Neuronal stem cell (in vitro differentiated cells): ENCODE results near the gene KCNG4. TPM values are rescaled to one million over a fixed set of nuclear protein-coding genes. Genes with fewer than 3 reads are reported as not detected.

ENCODE experiments used
- DNase-seq: peaks from one replicate; pipeline ENCODE4 v3.0.0-alpha.2; 2013; ENCODE audit warnings: low spot score
- H2AFZ ChIP-seq: one replicate; pipeline ENCODE4 v1.6.1; 2013; ENCODE audit warnings: mild to moderate bottlenecking, low read length, inconsistent platforms
- H2AK5ac ChIP-seq: 2 replicates; pipeline ENCODE4 v1.6.1; 2013; ENCODE audit warnings: low read depth, mild to moderate bottlenecking, inconsistent platforms, low read length, moderate library complexity, mixed read lengths
- H2BK120ac ChIP-seq: 2 replicates; pipeline ENCODE4 v1.6.1; 2013; ENCODE audit warnings: low read depth, mild to moderate bottlenecking, inconsistent platforms, low read length, moderate library complexity, mixed read lengths
- H2BK12ac ChIP-seq: one replicate; pipeline ENCODE4 v1.6.1; 2013; ENCODE audit warnings: low read length, inconsistent platforms
- H2BK15ac ChIP-seq: 2 replicates; pipeline ENCODE4 v1.6.1; 2013; ENCODE audit warnings: mild to moderate bottlenecking, low read length, inconsistent platforms, mixed read lengths
- H2BK5ac ChIP-seq: one replicate; pipeline ENCODE4 v1.6.1; 2013; ENCODE audit warnings: inconsistent platforms, mild to moderate bottlenecking, low read length, moderate library complexity
- H3K14ac ChIP-seq: one replicate; pipeline ENCODE4 v1.6.1; 2013; ENCODE audit warnings: low read length, inconsistent platforms
- H3K18ac ChIP-seq: 2 replicates; pipeline ENCODE4 v1.6.1; 2013; ENCODE audit warnings: low read length, inconsistent platforms
- H3K23ac ChIP-seq: 2 replicates; pipeline ENCODE4 v1.6.1; 2013; ENCODE audit warnings: low read depth, mild to moderate bottlenecking, mixed read lengths, low read length, inconsistent platforms; ENCODE audit not compliant: poor library complexity
- H3K27ac ChIP-seq: replicated peaks from 3 replicates; pipeline ENCODE4 v1.5.1; 2013; ENCODE audit warnings: low read length, inconsistent platforms
- H3K27me3 ChIP-seq, 3 experiments: 2 replicates each; pipeline ENCODE4 v1.6.1; 2013; ENCODE audit warnings: low read length in 3 of 3, mild to moderate bottlenecking in 2 of 3, inconsistent platforms in 1 of 3, low read depth in 1 of 3, mixed read lengths in 1 of 3, moderate library complexity in 1 of 3; ENCODE audit not compliant: control insufficient read depth in 3 of 3, insufficient read depth in 3 of 3
- H3K36me3 ChIP-seq, 2 donors: replicated peaks in 1 of 2; 2 replicates each; pipeline ENCODE4 v1.6.1; 2013; ENCODE audit warnings: low read length in 2 of 2; ENCODE audit not compliant: control insufficient read depth in 2 of 2, insufficient read depth in 2 of 2
- H3K4ac ChIP-seq: 2 replicates; pipeline ENCODE4 v1.6.1; 2013; ENCODE audit warnings: inconsistent platforms, mild to moderate bottlenecking, low read length, moderate library complexity
- H3K4me1 ChIP-seq, 2 donors: 1 replicate in 1 of 2; 2 replicates in 1 of 2; pipeline ENCODE4 v1.6.1; 2013; ENCODE audit warnings: low read length in 2 of 2, low read depth in 1 of 2; ENCODE audit not compliant: control insufficient read depth in 2 of 2, insufficient read depth in 1 of 2
- H3K4me2 ChIP-seq: one replicate; pipeline ENCODE4 v1.6.1; 2013; ENCODE audit warnings: mild to moderate bottlenecking, low read length, inconsistent platforms; ENCODE audit not compliant: insufficient read depth, poor library complexity, severe bottlenecking
- H3K4me3 ChIP-seq, 2 donors: 2 replicates each; pipeline ENCODE4 v1.5.1; 2013; ENCODE audit warnings: low read length in 2 of 2, mild to moderate bottlenecking in 2 of 2, inconsistent platforms in 1 of 2, moderate library complexity in 1 of 2
- H3K79me1 ChIP-seq: one replicate; pipeline ENCODE4 v1.6.1; 2013; ENCODE audit warnings: low read depth, mild to moderate bottlenecking, inconsistent platforms, low read length, moderate library complexity
- H3K9ac ChIP-seq: one replicate; pipeline ENCODE4 v1.6.1; 2013; ENCODE audit warnings: mild to moderate bottlenecking, low read depth, low read length, inconsistent platforms; ENCODE audit not compliant: poor library complexity
- H3K9me3 ChIP-seq, 2 donors: replicated peaks in 1 of 2; 2 replicates each; pipeline versions ENCODE3 to v1.6.1; 2013; ENCODE audit warnings: low read length in 2 of 2, mild to moderate bottlenecking in 2 of 2, inconsistent platforms in 1 of 2, low read depth in 1 of 2, mixed read lengths in 1 of 2, moderate library complexity in 1 of 2; ENCODE audit not compliant: control insufficient read depth in 2 of 2, insufficient read depth in 1 of 2
- H4K8ac ChIP-seq: one replicate; pipeline ENCODE4 v1.6.1; 2013; ENCODE audit warnings: low read depth, mild to moderate bottlenecking, inconsistent platforms, low read length, moderate library complexity
- H4K91ac ChIP-seq: one replicate; pipeline ENCODE4 v1.6.1; 2013; ENCODE audit warnings: low read length, low read depth, mild to moderate bottlenecking, inconsistent platforms; ENCODE audit not compliant: poor library complexity
- WGBS, 2 donors: extraction: QIAGEN DNeasy Blood & Tissue Kit; methylation state at CpG; one replicate each; pipeline ENCODE4 v1.1.7; 2013; ENCODE audit warnings: missing lambda C conversion rate in 2 of 2, mixed read lengths in 1 of 2; ENCODE audit not compliant: insufficient read length in 2 of 2, insufficient replicate concordance in 1 of 2; ENCODE audit errors: extremely low coverage in 2 of 2; 5-methylcytosine and 5-hydroxymethylcytosine counted together
- small RNA-seq: library from polyadenylated mRNA; stranded (forward); fragments of <200 nt; extraction: miRNeasy Mini kit (QIAGEN cat#:217004); gene quantifications from one replicate; pipeline ENCODE3, GENCODE V24; 2013; ENCODE audit not compliant: insufficient read depth

KCNG4 gene

DNA sequence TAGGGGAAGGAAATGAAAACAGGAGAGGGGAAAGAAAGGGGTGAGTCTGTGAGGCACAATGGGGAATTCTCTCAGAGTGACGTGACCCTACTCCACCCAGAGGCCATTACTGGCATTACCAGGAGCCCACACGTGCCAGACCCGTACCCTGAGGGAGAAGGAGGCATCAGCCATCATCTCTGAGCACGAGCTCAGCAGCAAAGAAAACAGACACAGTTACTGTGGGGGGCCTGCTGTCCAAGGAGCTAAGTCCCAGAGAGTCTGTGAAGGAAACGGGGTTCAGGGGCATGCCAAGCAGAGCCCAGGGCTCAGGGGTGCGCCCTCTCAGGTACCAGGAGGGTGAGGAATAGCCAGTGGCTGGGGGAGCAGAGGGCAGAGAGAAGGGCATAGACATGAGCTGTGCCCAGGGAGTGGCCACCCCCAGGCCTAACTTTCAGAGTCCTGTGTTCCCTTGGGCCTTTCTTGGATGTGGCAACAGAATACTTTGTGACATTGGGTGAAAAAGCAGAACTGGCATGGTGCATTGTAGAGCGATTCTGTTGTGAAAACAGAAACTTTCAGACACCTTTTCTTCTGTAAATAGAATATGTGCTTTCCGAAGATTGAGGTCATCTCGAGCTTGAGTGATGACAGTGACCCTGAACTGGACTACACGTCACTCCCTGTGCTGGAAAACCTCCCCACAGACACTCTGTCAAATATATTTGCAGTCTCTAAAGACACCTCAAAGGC is 64.3 kb downstream of the KCNG4 start:
- Histone ChIP-seq H3K27me3 (no peaks in the 10 kb centered on the region), H3K23ac (no peak overlapping the region), H2AFZ (peak overlapping the region; percentile 31), H2BK5ac (no peak overlapping the region), H3K4me1 (peaks cover 0 to 15% of the 10 kb centered on the region in 2 donors), H2BK12ac (no peak overlapping the region), H3K36me3 (peaks cover 14 to 31% of the 10 kb centered on the region in 2 donors), H3K4me2 (no peak overlapping the region), H2BK120ac (no peak overlapping the region), H3K9ac (no peak overlapping the region), H2AK5ac (no peak overlapping the region), H3K18ac (peak overlapping the region; percentile 4), H2BK15ac (no peak overlapping the region), H3K9me3 (no peaks in the 10 kb centered on the region), H3K4ac (no peak overlapping the region), H3K27ac (no peak overlapping the region), H3K14ac (no peak overlapping the region), H3K4me3 (no peak overlapping the region), H4K91ac (no peak overlapping the region), H3K79me1 (peaks cover 3% of the 10 kb centered on the region), H4K8ac (no peak overlapping the region)
- peak; percentile 40 for DNase-seq
- WGBS, 2 donors = no CpG with 5 or more reads among the region's 10 CpGs

DNA sequence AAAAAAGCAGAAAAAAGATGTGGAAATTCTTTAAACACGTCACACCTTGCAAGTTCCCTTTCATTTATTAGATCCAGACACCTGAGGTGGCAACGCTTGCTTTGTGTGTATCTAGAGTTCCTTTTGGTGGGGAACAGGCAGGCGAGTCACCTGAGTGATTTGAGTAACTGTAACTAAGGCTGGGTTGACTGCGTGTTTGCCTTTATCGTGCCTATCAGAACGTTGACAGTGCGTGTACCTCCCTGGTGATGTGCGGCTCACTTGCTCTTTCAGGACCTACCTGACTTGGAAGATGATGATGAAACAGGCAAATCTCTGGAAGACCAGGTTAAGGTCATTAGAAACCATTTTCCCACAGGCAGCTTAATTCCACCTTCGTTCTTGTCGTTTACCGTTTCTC is 65.4 kb downstream of the KCNG4 start:
- H2BK5ac ChIP-seq = no peak overlapping the region

DNA sequence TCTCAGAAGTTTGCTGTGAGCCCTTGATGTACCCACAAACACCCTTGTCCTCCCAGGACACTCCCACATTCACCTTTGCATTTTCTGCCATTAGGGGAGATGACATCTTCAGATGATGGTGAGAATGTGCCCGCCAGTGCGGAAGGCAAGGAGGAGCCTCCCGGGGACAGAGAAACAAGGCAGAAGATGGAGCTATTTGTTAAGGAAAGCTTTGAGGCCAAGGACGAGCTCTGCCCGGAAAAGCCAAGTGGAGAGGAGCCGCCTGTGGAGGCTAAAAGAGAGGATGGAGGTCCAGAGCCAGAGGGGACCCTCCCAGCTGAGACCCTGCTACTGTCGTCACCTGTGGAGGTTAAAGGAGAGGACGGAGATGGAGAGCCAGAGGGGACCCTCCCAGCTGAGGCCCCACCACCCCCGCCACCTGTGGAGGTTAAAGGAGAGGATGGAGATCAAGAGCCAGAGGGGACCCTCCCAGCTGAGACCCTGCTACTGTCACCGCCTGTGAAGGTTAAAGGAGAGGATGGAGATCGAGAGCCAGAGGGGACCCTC is 70.0 kb downstream of the KCNG4 start:
- Histone ChIP-seq H2AK5ac (peak overlapping the region; percentile 88), H2BK120ac (no peak overlapping the region), H3K4me2 (no peak overlapping the region), H3K4me3 (no peak overlapping the region), H2BK15ac (no peak overlapping the region), H3K18ac (no peak overlapping the region), H3K23ac (no peak overlapping the region), H3K9ac (no peak overlapping the region), H3K14ac (no peak overlapping the region), H3K4ac (no peak overlapping the region), H2AFZ (peak overlapping the region; percentile 22), H3K27ac (no peak overlapping the region), H3K9me3 (no peaks in the 10 kb centered on the region), H2BK5ac (no peak overlapping the region), H3K36me3 (no peaks in the 10 kb centered on the region), H3K4me1 (no peaks in the 10 kb centered on the region), H2BK12ac (no peak overlapping the region), H4K91ac (no peak overlapping the region), H3K27me3 (peaks cover 0 to 2% (median 0%) of the 10 kb centered on the region in 3 experiments), H4K8ac (no peak overlapping the region), H3K79me1 (no peaks in the 10 kb centered on the region)
- WGBS, 2 donors = no CpG with 5 or more reads among the region's 11 CpGs
- DNase-seq = no peak

More for the DNA sequence above, 65.4 kb downstream of the KCNG4 start:
- Histone ChIP-seq H4K91ac (no peak overlapping the region), H3K9ac (no peak overlapping the region), H3K27ac (no peak overlapping the region), H2BK12ac (no peak overlapping the region), H3K4me3 (no peak overlapping the region), H3K36me3 (peaks cover 9 to 20% of the 10 kb centered on the region in 2 donors), H3K27me3 (no peaks in the 10 kb centered on the region), H3K4me1 (peaks cover 0 to 15% of the 10 kb centered on the region in 2 donors), H2AK5ac (no peak overlapping the region), H3K4ac (no peak overlapping the region), H3K79me1 (peaks cover 3% of the 10 kb centered on the region), H2AFZ (no peak overlapping the region), H2BK15ac (no peak overlapping the region), H3K14ac (no peak overlapping the region), H3K18ac (no peak overlapping the region), H3K9me3 (no peaks in the 10 kb centered on the region), H2BK120ac (no peak overlapping the region), H3K23ac (no peak overlapping the region), H3K4me2 (no peak overlapping the region), H4K8ac (no peak overlapping the region)
- DNase-seq = no peak
- no CpG with 5 or more reads among the region's 11 CpGs for WGBS, 2 donors

Small RNA genes within 50 kb of the gene (small RNA-seq; reads per million reads assigned to genes)
- not detected for gene RNA5SP433
